DMS 273 treated with DMSO at 0.1 percent for 48 hours (cell line): ENCODE measurements around the gene MTMR1.

Source experiments
- DNase-seq: peaks from one replicate; lab custom pipeline; 2025; lab: John Stamatoyannopoulos, UW

MTMR1 gene

GRCh38 chrX:150790021-150790420 lies 96.8 kb downstream of the MTMR1 start:
- no peak for DNase-seq

GRCh38 chrX:150792949-150793527 lies 99.8 kb downstream of the MTMR1 start:
- DNase-seq, result no peak

GRCh38 chrX:150805736-150806135 lies 112.5 kb downstream of the MTMR1 start:
- no peak for DNase-seq

GRCh38 chrX:150806827-150807226 lies 113.6 kb downstream of the MTMR1 start:
- no peak for DNase-seq

GRCh38 chrX:150813922-150814321 lies 120.7 kb downstream of the MTMR1 start:
- no peak for DNase-seq
